Neural progenitor cell (in vitro differentiated cells): Measurements from ENCODE around the gene SRCIN1. TPM values are rescaled to one million over a fixed set of nuclear protein-coding genes. Genes with fewer than 3 reads are reported as not detected.

Experiments
- DNase-seq: peaks from one replicate; pipeline ENCODE4 v3.0.0-alpha.2; 2016; ENCODE audit warnings: low spot score
- H2AFZ ChIP-seq: fragments of 200-600 bp; sonication (generic); replicated peaks from 2 replicates; pipeline ENCODE4 v1.6.1; 2016; ENCODE audit warnings: antibody characterized with exemption
- H3F3A ChIP-seq: fragments of 200-600 bp; sonication (generic); 2 replicates; pipeline ENCODE4 v1.6.1; 2016; ENCODE audit warnings: antibody characterized with exemption, low read depth
- H3K27ac ChIP-seq: fragments of 200-600 bp; sonication (generic); 2 replicates; pipeline ENCODE4 v1.5.1; 2016; ENCODE audit warnings: mild to moderate bottlenecking
- H3K27me3 ChIP-seq: fragments of 200-600 bp; sonication (generic); 2 replicates; pipeline ENCODE4 v1.6.1; 2016; ENCODE audit warnings: mild to moderate bottlenecking, moderate library complexity
- H3K36me3 ChIP-seq: fragments of 200-600 bp; sonication (generic); 2 replicates; pipeline ENCODE4 v1.5.1; 2016
- H3K4me1 ChIP-seq: fragments of 200-600 bp; sonication (generic); 2 replicates; pipeline ENCODE4 v1.6.1; 2016; ENCODE audit warnings: mixed run types
- H3K4me2 ChIP-seq: fragments of 200-600 bp; sonication (generic); 2 replicates; pipeline ENCODE4 v1.6.1; 2016
- H3K4me3 ChIP-seq: fragments of 200-600 bp; sonication (generic); 2 replicates; pipeline ENCODE4 v1.5.1; 2016
- H3K79me2 ChIP-seq: fragments of 200-600 bp; sonication (generic); 2 replicates; pipeline ENCODE4 v1.6.1; 2016; ENCODE audit warnings: low read depth
- H3K9ac ChIP-seq: fragments of 200-600 bp; sonication (generic); 2 replicates; pipeline ENCODE4 v1.6.1; 2016
- H3K9me3 ChIP-seq: fragments of 200-600 bp; sonication (generic); 2 replicates; pipeline ENCODE4 v1.5.1; 2016; ENCODE audit warnings: low read depth
- H4K20me1 ChIP-seq: fragments of 200-600 bp; sonication (generic); 2 replicates; pipeline ENCODE4 v1.6.1; 2016; ENCODE audit warnings: low read depth
- H3K27ac Mint-ChIP-seq: 3 replicates; pipeline ENCODE4 v1.8.0; 2021; ENCODE audit warnings: mixed read lengths
- H3K27me3 Mint-ChIP-seq: 2 replicates; pipeline ENCODE4 v1.8.0; 2022; ENCODE audit warnings: low read depth, mild to moderate bottlenecking, inconsistent platforms, moderate library complexity, mixed read lengths; ENCODE audit not compliant: insufficient read depth
- H3K36me3 Mint-ChIP-seq: 3 replicates; pipeline ENCODE4 v1.8.0; 2021; ENCODE audit warnings: mixed read lengths
- H3K4me1 Mint-ChIP-seq: 3 replicates; pipeline ENCODE4 v1.8.0; 2021; ENCODE audit warnings: mixed read lengths
- H3K4me3 Mint-ChIP-seq: 3 replicates; pipeline ENCODE4 v1.8.0; 2021; ENCODE audit warnings: mild to moderate bottlenecking, moderate library complexity, mixed read lengths
- H3K9me3 Mint-ChIP-seq: 3 replicates; pipeline ENCODE4 v1.8.0; 2020; ENCODE audit warnings: mixed read lengths
- CTCF ChIP-seq: fragments of 200-600 bp; sonication (generic); IDR thresholded peaks from 2 replicates; pipeline ENCODE4 v1.5.1; 2017; ENCODE audit warnings: antibody characterized with exemption, mild to moderate bottlenecking
- EZH2 ChIP-seq: fragments of 200-600 bp; sonication (generic); IDR thresholded peaks from 2 replicates; pipeline ENCODE4 v1.6.1; 2017; ENCODE audit warnings: antibody characterized with exemption, mild to moderate bottlenecking, moderate library complexity
- EZH2phosphoT487 ChIP-seq: fragments of 200-600 bp; sonication (generic); IDR thresholded peaks from 2 replicates; pipeline ENCODE4 v1.6.1; 2017; ENCODE audit warnings: antibody characterized with exemption
- total RNA-seq: library from RNA; depleted of rRNA; stranded (reverse); fragments of >200 nt; gene quantifications from 2 replicates; pipeline ENCODE4 v1.2.3, GENCODE V29; 2015; ENCODE audit warnings: low replicate concordance

SRCIN1 gene
- total RNA-seq, 1 donor from 2014 or later, result 3.8 TPM

DNA sequence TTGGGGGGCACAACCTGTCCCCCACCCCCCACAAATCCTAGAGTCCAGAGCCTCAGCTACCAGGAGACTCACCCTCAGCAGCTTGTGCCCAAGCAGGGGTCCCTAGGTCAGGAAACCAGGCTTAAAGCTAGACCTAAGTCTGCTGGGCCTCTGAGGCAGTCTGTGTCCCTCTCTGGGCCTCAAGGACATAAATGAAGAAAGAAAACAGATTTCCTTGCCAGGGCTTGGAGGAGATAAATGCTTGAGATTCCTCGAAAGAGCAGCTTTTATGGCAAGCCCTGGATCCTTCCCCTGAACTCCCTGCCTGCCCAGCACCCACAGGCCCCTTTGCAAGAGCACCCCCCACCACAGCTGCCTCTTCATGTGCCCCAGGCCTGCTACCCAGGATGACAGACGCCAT, 3.3 kb downstream of the SRCIN1 start:
- no peaks in the 10 kb centered on the region for H3K9me3 Mint-ChIP-seq
- no peak overlapping the region for H2AFZ ChIP-seq
- no peaks in the 10 kb centered on the region for H3K36me3 Mint-ChIP-seq
- H3K36me3 ChIP-seq, result no peaks in the 10 kb centered on the region
- peak overlapping the region; percentile 64 for H3K4me3 Mint-ChIP-seq
- H3K27ac ChIP-seq, result peak overlapping the region; percentile 86
- H3F3A ChIP-seq, result peaks cover 76% of the 10 kb centered on the region
- no peaks in the 10 kb centered on the region for H3K9me3 ChIP-seq
- H4K20me1 ChIP-seq, result peaks cover 62% of the 10 kb centered on the region
- DNase-seq, result peak; percentile 50
- H3K27ac Mint-ChIP-seq, result peak overlapping the region; percentile 88
- H3K4me1 Mint-ChIP-seq, result peaks cover 66% of the 10 kb centered on the region
- H3K27me3 ChIP-seq, result peaks cover 13% of the 10 kb centered on the region
- TF ChIP-seq EZH2 (no peak), CTCF (no peak), EZH2phosphoT487 (no peak)
- H3K4me3 ChIP-seq, result peak overlapping the region; percentile 41
- H3K4me1 ChIP-seq, result peaks cover 68% of the 10 kb centered on the region
- peaks cover 7% of the 10 kb centered on the region for H3K79me2 ChIP-seq
- H3K27me3 Mint-ChIP-seq, result peaks cover 10% of the 10 kb centered on the region
- no peak overlapping the region for H3K9ac ChIP-seq
- peak overlapping the region; percentile 80 for H3K4me2 ChIP-seq

DNA sequence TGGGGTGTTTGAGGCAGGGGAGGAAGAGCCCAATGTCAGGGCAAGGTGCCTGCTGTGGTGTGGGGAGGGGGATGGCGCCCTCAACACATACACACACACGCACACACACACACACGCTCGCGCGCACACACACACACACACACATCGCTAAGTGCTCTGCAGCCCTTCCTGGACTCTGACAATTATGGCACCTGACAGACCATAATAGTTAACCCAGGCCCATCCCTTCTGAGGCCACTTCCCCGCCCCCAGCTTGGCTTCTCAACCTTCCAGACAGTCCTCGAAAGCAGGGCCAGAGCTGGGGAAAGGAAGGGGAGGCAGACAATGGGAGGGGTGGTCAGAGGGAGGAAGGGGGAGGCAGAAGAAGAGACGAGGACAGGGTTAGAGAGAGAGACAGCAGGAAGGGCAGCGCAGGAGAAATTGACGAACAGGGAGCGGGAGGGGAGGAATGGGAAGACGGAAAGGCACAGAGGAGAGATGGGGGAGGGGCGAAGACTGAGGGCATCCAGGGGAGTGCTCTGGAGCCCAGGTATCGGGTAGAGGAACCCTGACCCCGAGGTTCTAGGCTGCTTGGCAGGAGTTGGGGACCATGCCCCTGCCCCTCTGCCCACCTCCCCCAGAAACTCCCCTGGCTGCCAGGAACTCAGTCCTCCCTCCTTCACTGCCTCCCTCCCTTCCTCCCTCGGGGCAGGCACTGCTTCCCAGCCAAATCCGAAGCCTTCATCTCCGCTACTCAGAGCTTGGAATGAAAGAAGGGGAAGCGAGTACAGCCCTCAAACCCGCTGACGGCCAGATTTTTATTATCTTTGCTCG, 4.0 kb downstream of the SRCIN1 start:
- Histone ChIP-seq H3K4me1 (peaks cover 73% of the 10 kb centered on the region), H3K9ac (no peak overlapping the region), H3K36me3 (no peaks in the 10 kb centered on the region), H3K27ac (peak overlapping the region; percentile 86), H3K4me3 (peak overlapping the region; percentile 41), H2AFZ (no peak overlapping the region), H3K4me2 (peak overlapping the region; percentile 80), H3F3A (peaks cover 69% of the 10 kb centered on the region), H4K20me1 (peaks cover 69% of the 10 kb centered on the region), H3K27me3 (peaks cover 6% of the 10 kb centered on the region), H3K9me3 (no peaks in the 10 kb centered on the region), H3K79me2 (peaks cover 7% of the 10 kb centered on the region)
- no peaks in the 10 kb centered on the region for H3K36me3 Mint-ChIP-seq
- peak; percentile 82 for DNase-seq
- peak overlapping the region; percentile 64 for H3K4me3 Mint-ChIP-seq
- H3K4me1 Mint-ChIP-seq, result peaks cover 69% of the 10 kb centered on the region
- H3K9me3 Mint-ChIP-seq, result no peaks in the 10 kb centered on the region
- peak overlapping the region; percentile 88 for H3K27ac Mint-ChIP-seq
- TF ChIP-seq EZH2phosphoT487 (no peak), CTCF (no peak), EZH2 (no peak)
- peaks cover 5% of the 10 kb centered on the region for H3K27me3 Mint-ChIP-seq

- H3K27me3 ChIP-seq, result no peaks in the 10 kb centered on the region
- H4K20me1 ChIP-seq, result peaks cover 77% of the 10 kb centered on the region
- no peaks in the 10 kb centered on the region for H3K36me3 ChIP-seq
- peak overlapping the region; percentile 41 for H3K4me3 ChIP-seq
- no peak overlapping the region for H3K9ac ChIP-seq
- Mint-ChIP-seq H3K9me3 (no peaks in the 10 kb centered on the region), H3K36me3 (no peaks in the 10 kb centered on the region), H3K4me3 (peak overlapping the region; percentile 64), H3K4me1 (peaks cover 73% of the 10 kb centered on the region), H3K27me3 (peaks cover 7% of the 10 kb centered on the region), H3K27ac (no peak overlapping the region)
- H3K79me2 ChIP-seq, result peaks cover 7% of the 10 kb centered on the region
- peak; percentile 54 for DNase-seq
- H3K4me1 ChIP-seq, result peaks cover 76% of the 10 kb centered on the region
- H3K27ac ChIP-seq, result no peak overlapping the region
- TF ChIP-seq EZH2phosphoT487 (no peak), EZH2 (no peak), CTCF (no peak)
- H2AFZ ChIP-seq, result no peak overlapping the region
- peaks cover 62% of the 10 kb centered on the region for H3F3A ChIP-seq
- H3K9me3 ChIP-seq, result no peaks in the 10 kb centered on the region
- peak overlapping the region; percentile 80 for H3K4me2 ChIP-seq
Measured at GRCh38 chr17:38600906-38601305, 4.8 kb downstream of the SRCIN1 start.
